H1 (cell line): Measurements from ENCODE around the gene TSPAN15. TPM values are rescaled to one million over a fixed set of nuclear protein-coding genes. Genes with fewer than 3 reads are reported as not detected.

Experiments used
- CTCF ChIA-PET: fragments of 300-600 bp; sonication (Branson Sonifier 250); formaldehyde crosslinking; loops from one replicate; lab custom pipeline; 2021; ENCODE audit not compliant: partially characterized antibody; lab: Charles Lee
- POLR2A ChIA-PET: fragments of 300-600 bp; sonication (Branson Sonifier 250); formaldehyde crosslinking; loops from one replicate; lab custom pipeline; 2021; ENCODE audit warnings: inconsistent platforms; ENCODE audit not compliant: partially characterized antibody; lab: Charles Lee
- DNase-seq, 2 experiments: peaks; one replicate each; pipeline versions ENCODE4 v3.0.0 to v3.0.0-alpha.2; 2010 to 2022; ENCODE audit warnings: low spot score in 2 of 2, low read depth in 1 of 2, mixed read lengths in 1 of 2
- FAIRE-seq: peaks from 2 replicates; lab custom pipeline; 2011; peaks lifted over from hg19 to GRCh38; lab: Jason Lieb, UNC
- H2AFZ ChIP-seq: 2 replicates; pipeline ENCODE4 v1.8.1; 2012; ENCODE audit warnings: low read length, inconsistent platforms
- H2AK5ac ChIP-seq: 2 replicates; pipeline ENCODE4 v1.6.1; 2013; ENCODE audit warnings: low read depth, low read length
- H2BK120ac ChIP-seq: replicated peaks from 2 replicates; pipeline ENCODE3; 2013; ENCODE audit warnings: low read depth, low read length, inconsistent platforms
- H2BK12ac ChIP-seq: 2 replicates; pipeline ENCODE4 v1.6.1; 2013; ENCODE audit warnings: low read depth, low read length
- H2BK15ac ChIP-seq: 2 replicates; pipeline ENCODE4 v1.6.1; 2013; ENCODE audit warnings: low read length
- H2BK20ac ChIP-seq: 2 replicates; pipeline ENCODE4 v1.6.1; 2013; ENCODE audit warnings: low read length
- H2BK5ac ChIP-seq: 2 replicates; pipeline ENCODE4 v1.6.1; 2013; ENCODE audit warnings: low read depth, low read length
- H3K14ac ChIP-seq: 2 replicates; pipeline ENCODE4 v1.6.1; 2013; ENCODE audit warnings: inconsistent platforms; ENCODE audit not compliant: insufficient read length
- H3K18ac ChIP-seq: 2 replicates; pipeline ENCODE4 v1.6.1; 2013; ENCODE audit warnings: low read length; ENCODE audit errors: extremely low read depth
- H3K23ac ChIP-seq: 2 replicates; pipeline ENCODE4 v1.6.1; 2013; ENCODE audit warnings: inconsistent platforms; ENCODE audit not compliant: insufficient read length
- H3K23me2 ChIP-seq: 2 replicates; pipeline ENCODE4 v1.6.1; 2013; ENCODE audit warnings: low read depth, low read length
- H3K27ac ChIP-seq: 2 replicates; pipeline ENCODE4 v1.6.1; 2011; ENCODE audit warnings: low read depth, low read length, inconsistent platforms
- H3K27me3 ChIP-seq, 4 experiments: replicated peaks in 1 of 4; 1 replicate in 1 of 4; 2 replicates in 3 of 4; pipeline versions ENCODE4 v1.6.1 to v1.8.1; 2011 to 2013; ENCODE audit warnings: low read length in 3 of 4, mild to moderate bottlenecking in 3 of 4, inconsistent platforms in 2 of 4, mixed read lengths in 2 of 4, moderate library complexity in 1 of 4; ENCODE audit not compliant: control insufficient read depth in 3 of 4, insufficient read depth in 3 of 4; ENCODE audit errors: extremely low read depth in 1 of 4
- H3K36me3 ChIP-seq, 4 experiments: 2 replicates each; pipeline versions ENCODE4 v1.6.1 to v1.8.1; 2011 to 2013; ENCODE audit warnings: mild to moderate bottlenecking in 4 of 4, low read length in 3 of 4, moderate library complexity in 2 of 4, control low read depth in 1 of 4, inconsistent platforms in 1 of 4; ENCODE audit not compliant: insufficient read depth in 4 of 4, control insufficient read depth in 2 of 4
- H3K4ac ChIP-seq: replicated peaks from 2 replicates; pipeline ENCODE3; 2013; ENCODE audit warnings: low read length, low read depth, mixed read lengths, inconsistent platforms; ENCODE audit not compliant: insufficient read length
- H3K4me1 ChIP-seq, 4 experiments: replicated peaks in 1 of 4; 1 replicate in 1 of 4; 2 replicates in 3 of 4; pipeline versions ENCODE4 v1.6.1 to v1.8.1; 2011 to 2013; ENCODE audit warnings: low read length in 3 of 4, inconsistent platforms in 2 of 4, mixed read lengths in 1 of 4; ENCODE audit not compliant: insufficient read depth in 4 of 4, control insufficient read depth in 3 of 4
- H3K4me2 ChIP-seq, 2 experiments: 2 replicates each; pipeline versions ENCODE4 v1.6.1 to v1.8.1; 2011 to 2013; ENCODE audit warnings: low read depth in 2 of 2, low read length in 2 of 2, control low read depth in 1 of 2, inconsistent platforms in 1 of 2, mild to moderate bottlenecking in 1 of 2; ENCODE audit not compliant: insufficient read depth in 1 of 2
- H3K4me3 ChIP-seq, 4 experiments: fragments of 200-600, 300-600 bp in 1 of 4; sonication (generic), shearing (Covaris generic), sonication (Bioruptor Twin) in 1 of 4; 2 replicates each; pipeline versions ENCODE4 v1.5.1 to v1.8.1; 2011 to 2016; ENCODE audit warnings: low read length in 4 of 4, low read depth in 3 of 4, control low read depth in 2 of 4, inconsistent platforms in 2 of 4, mild to moderate bottlenecking in 2 of 4, mixed read lengths in 1 of 4, moderate library complexity in 1 of 4; ENCODE audit not compliant: insufficient read depth in 2 of 4; ENCODE audit errors: extremely low read depth in 1 of 4
- H3K56ac ChIP-seq: replicated peaks from 2 replicates; pipeline ENCODE3; 2013; ENCODE audit warnings: low read depth, mild to moderate bottlenecking, mixed read lengths, low read length, inconsistent platforms; ENCODE audit not compliant: insufficient read length
- H3K79me1 ChIP-seq: 2 replicates; pipeline ENCODE4 v1.6.1; 2013; ENCODE audit warnings: low read depth, low read length, control low read depth
- H3K79me2 ChIP-seq, 2 experiments: 2 replicates each; pipeline versions ENCODE4 v1.6.1 to v1.8.1; 2012 to 2013; ENCODE audit warnings: low read length in 2 of 2, mild to moderate bottlenecking in 2 of 2, inconsistent platforms in 1 of 2; ENCODE audit not compliant: insufficient read depth in 2 of 2, control insufficient read depth in 1 of 2
- H3K9ac ChIP-seq, 4 experiments: replicated peaks in 1 of 4; 1 replicate in 1 of 4; 2 replicates in 3 of 4; pipeline versions ENCODE4 v1.6.1 to v1.8.1; 2011 to 2013; ENCODE audit warnings: low read depth in 3 of 4, low read length in 3 of 4, control low read depth in 2 of 4, mild to moderate bottlenecking in 2 of 4, moderate library complexity in 2 of 4, inconsistent platforms in 1 of 4; ENCODE audit errors: extremely low read depth in 1 of 4
- H3K9me3 ChIP-seq, 2 experiments: 2 replicates each; pipeline versions ENCODE4 v1.6.1 to v1.8.1; 2012 to 2013; ENCODE audit warnings: mild to moderate bottlenecking in 2 of 2, moderate library complexity in 2 of 2, control low read depth in 1 of 2, inconsistent platforms in 1 of 2, low read depth in 1 of 2, low read length in 1 of 2, mixed read lengths in 1 of 2; ENCODE audit not compliant: insufficient read depth in 2 of 2
- H4K20me1 ChIP-seq, 2 experiments: replicated peaks in 1 of 2; 2 replicates each; pipeline versions ENCODE3 to v1.8.1; 2011 to 2013; ENCODE audit warnings: inconsistent platforms in 2 of 2, low read length in 2 of 2, mild to moderate bottlenecking in 1 of 2; ENCODE audit not compliant: insufficient read depth in 2 of 2, control insufficient read depth in 1 of 2
- H4K5ac ChIP-seq: 2 replicates; pipeline ENCODE4 v1.6.1; 2013; ENCODE audit warnings: low read length, low read depth, mixed read lengths, inconsistent platforms; ENCODE audit not compliant: insufficient read length
- H4K8ac ChIP-seq: 2 replicates; pipeline ENCODE4 v1.8.0; 2013; ENCODE audit warnings: mild to moderate bottlenecking, moderate library complexity, low read length, inconsistent platforms; ENCODE audit not compliant: insufficient read depth; ENCODE audit errors: extremely low read depth
- H4K91ac ChIP-seq: replicated peaks from 2 replicates; pipeline ENCODE3; 2013; ENCODE audit warnings: low read length, mixed read lengths, inconsistent platforms; ENCODE audit not compliant: insufficient read length
- ASH2L ChIP-seq: fragments of 200-600, 300-600 bp; sonication (generic); IDR thresholded peaks from one replicate; pipeline ENCODE4 v1.7.1; 2017; ENCODE audit warnings: low read length
- BRCA1 ChIP-seq: IDR thresholded peaks from 2 replicates; pipeline ENCODE4 v1.6.1; 2012; ENCODE audit warnings: low read depth, low read length, improper control_type of control experiment
- EZH2 ChIP-seq: fragments of 200-600 bp; sonication (generic); IDR thresholded peaks from 2 replicates; pipeline ENCODE4 v1.7.1; 2012; ENCODE audit warnings: low read depth, mild to moderate bottlenecking, moderate library complexity, low read length, inconsistent platforms; ENCODE audit not compliant: severe bottlenecking
- HDAC6 ChIP-seq: IDR thresholded peaks from one replicate; pipeline ENCODE4 v1.7.1; 2012; ENCODE audit warnings: low read depth, mild to moderate bottlenecking, inconsistent platforms, low read length, moderate library complexity
- KDM4A ChIP-seq: IDR thresholded peaks from one replicate; pipeline ENCODE4 v1.7.1; 2012; ENCODE audit warnings: low read depth, mild to moderate bottlenecking, moderate library complexity, low read length, inconsistent platforms; ENCODE audit not compliant: severe bottlenecking
- KDM5A ChIP-seq: fragments of 200-600 bp; IDR thresholded peaks from 2 replicates; pipeline ENCODE4 v1.7.1; 2012; ENCODE audit warnings: mild to moderate bottlenecking, low read length, inconsistent platforms, mixed read lengths
- POLR2AphosphoS5 ChIP-seq: IDR thresholded peaks from 2 replicates; pipeline ENCODE4 v1.6.1; 2011; ENCODE audit warnings: low read depth, low read length
- POU5F1 ChIP-seq: IDR thresholded peaks from 2 replicates; pipeline ENCODE4 v1.6.1; 2011; ENCODE audit warnings: low read depth, mild to moderate bottlenecking, low read length, moderate library complexity
- RFX5 ChIP-seq: IDR thresholded peaks from 2 replicates; pipeline ENCODE4 v1.6.1; 2011; ENCODE audit warnings: low read depth, low read length, improper control_type of control experiment, borderline replicate concordance
- SAP30 ChIP-seq: fragments of 300-600 bp; sonication (generic); IDR thresholded peaks from 2 replicates; pipeline ENCODE4 v1.7.1; 2012; ENCODE audit warnings: low read length, moderate library complexity, mild to moderate bottlenecking, inconsistent platforms; ENCODE audit not compliant: insufficient read depth, insufficient replicate concordance
- SIX5 ChIP-seq: IDR thresholded peaks from 2 replicates; pipeline ENCODE4 v1.6.1; 2011; ENCODE audit warnings: mild to moderate bottlenecking, low read depth, low read length
- SUZ12 ChIP-seq: fragments of 200-600 bp; sonication (generic); IDR thresholded peaks from 2 replicates; pipeline ENCODE4 v1.6.1; 2012; ENCODE audit warnings: mild to moderate bottlenecking, inconsistent platforms, low read length, moderate library complexity, mixed read lengths
- TAF7 ChIP-seq: optimal IDR thresholded peaks from 2 replicates; pipeline ENCODE3; 2011; ENCODE audit warnings: low read depth, mild to moderate bottlenecking, inconsistent platforms, low read length, moderate library complexity, borderline replicate concordance
- TCF12 ChIP-seq: IDR thresholded peaks from 2 replicates; pipeline ENCODE4 v1.6.1; 2011; ENCODE audit warnings: low read depth, mild to moderate bottlenecking, low read length
- ZNF274 ChIP-seq: IDR thresholded peaks from 2 replicates; pipeline ENCODE4 v1.7.0; 2012; ENCODE audit warnings: low read length, borderline replicate concordance; ENCODE audit errors: extremely low read depth
- WGBS, 2 experiments: shearing (Covaris generic) in 1 of 2; methylation state at CpG; one replicate each; pipeline versions ENCODE4 v1.1.6 to v1.1.7; 2013 to 2015; ENCODE audit warnings: low lambda C conversion rate in 2 of 2, mixed read lengths in 2 of 2, inconsistent platforms in 1 of 2, low coverage in 1 of 2, missing lambda C conversion rate in 1 of 2; ENCODE audit not compliant: insufficient replicate concordance in 2 of 2, insufficient coverage in 1 of 2, insufficient read length in 1 of 2; ENCODE audit errors: extremely low coverage in 1 of 2, missing lambda C conversion rate in 1 of 2; 5-methylcytosine and 5-hydroxymethylcytosine counted together
- polyA plus RNA-seq, 7 experiments: library from polyadenylated mRNA; depleted of rRNA in 3 of 7; stranded (reverse) in 5 of 7; unstranded in 2 of 7; fragments of >200 nt in 5 of 7; fragments of 200-250 nt in 2 of 7; gene quantifications; 1 replicate in 5 of 7; 2 replicates in 1 of 7; 4 replicates in 1 of 7; pipeline versions ENCODE4 v1.2.1 to v1.2.3, GENCODE V29; 2011 to 2013; ENCODE audit warnings: missing spikeins in 2 of 7, mixed read lengths in 2 of 7
- total RNA-seq: library from RNA; stranded (reverse); fragmentation: NEBNext Ultra II Directional; extraction: Animal tissue kit (Norgen Biotek cat#: 25700); gene quantifications from 2 replicates; pipeline ENCODE4 v1.2.1, GENCODE V29; 2021

The TSPAN15 gene
- total and polyA plus RNA-seq, 2 of the 8 experiments (the other 6 are each of a cell fraction or from before 2014, with no cell fraction given) = 9.7 to 20.0 TPM

GRCh38 chr10:69457771-69458237, 6.5 kb downstream of the TSPAN15 start:
- no peaks in the 10 kb centered on the region for H3K36me3 ChIP-seq
- H3K56ac ChIP-seq = no peak overlapping the region
- H4K8ac ChIP-seq = no peak overlapping the region
- H4K20me1 ChIP-seq = peaks cover 2% of the 10 kb centered on the region in 2 experiments
- H3K14ac ChIP-seq = no peak overlapping the region
- DNase-seq (no peak), FAIRE-seq (no peak)
- no peak overlapping the region for H3K9ac ChIP-seq
- H3K23me2 ChIP-seq = no peaks in the 10 kb centered on the region
- H3K4me1 ChIP-seq = no peaks in the 10 kb centered on the region
- no peak overlapping the region for H2BK120ac ChIP-seq
- CTCF ChIA-PET = interaction anchor here (1.4 to 1.9 kb wide), 3 partner anchors 10 to 58 kb away, joined by 4 to 6 read pairs (median 5); no protein-coding TSS in a partner anchor
- H4K5ac ChIP-seq = no peak overlapping the region
- no peak overlapping the region for H3K18ac ChIP-seq
- H3K9me3 ChIP-seq = no peaks in the 10 kb centered on the region
- H3K27me3 ChIP-seq = peaks cover under 1 to 7% (median 3%) of the 10 kb centered on the region in 4 experiments
- H2BK12ac ChIP-seq = no peak overlapping the region
- no peak overlapping the region for H2BK20ac ChIP-seq
- POLR2A ChIA-PET = no interaction called here
- H2BK5ac ChIP-seq = no peak overlapping the region
- H3K79me2 ChIP-seq = no peaks in the 10 kb centered on the region
- no peak overlapping the region for H4K91ac ChIP-seq
- H3K27ac ChIP-seq = no peak overlapping the region
- 85% methylated on average over 5 of the region's 5 CpGs; no CpG with 5 or more reads in 1 of the 2 experiments for whole genome bisulfite sequencing, 2 experiments
- H2BK15ac ChIP-seq = no peak overlapping the region
- H3K4me2 ChIP-seq = no peak overlapping the region
- H2AK5ac ChIP-seq = no peak overlapping the region
- no peak overlapping the region for H3K23ac ChIP-seq
- H3K4ac ChIP-seq = no peak overlapping the region
- H3K4me3 ChIP-seq = no peak overlapping the region
- H3K79me1 ChIP-seq = no peaks in the 10 kb centered on the region
- no peak overlapping the region for H2AFZ ChIP-seq
- no peak for TF ChIP-seq EZH2
- no peak for TF ChIP-seq KDM4A
- TF ChIP-seq SIX5 = no peak
- TF ChIP-seq ZNF274 = no peak
- TF ChIP-seq HDAC6 = no peak
- no peak for TF ChIP-seq SUZ12
- no peak for TF ChIP-seq SAP30
- no peak for TF ChIP-seq RFX5
- no peak for TF ChIP-seq TAF7
- TF ChIP-seq ASH2L = no peak
- TF ChIP-seq BRCA1 = no peak
- no peak for TF ChIP-seq KDM5A
- no peak for TF ChIP-seq POLR2AphosphoS5
- TF ChIP-seq POU5F1 = no peak
- no peak for TF ChIP-seq TCF12
